HG02943 (cell line): ENCODE results near the gene DNAJC18.

ENCODE experiments used
- ATAC-seq: cut with Tn5 transposase; IDR thresholded peaks from one replicate; pipeline ENCODE4 v1.9.1; 2021; ENCODE audit warnings: mild to moderate bottlenecking, low read depth, moderate library complexity; ENCODE audit not compliant: unreplicated experiment

DNAJC18 gene

DNA sequence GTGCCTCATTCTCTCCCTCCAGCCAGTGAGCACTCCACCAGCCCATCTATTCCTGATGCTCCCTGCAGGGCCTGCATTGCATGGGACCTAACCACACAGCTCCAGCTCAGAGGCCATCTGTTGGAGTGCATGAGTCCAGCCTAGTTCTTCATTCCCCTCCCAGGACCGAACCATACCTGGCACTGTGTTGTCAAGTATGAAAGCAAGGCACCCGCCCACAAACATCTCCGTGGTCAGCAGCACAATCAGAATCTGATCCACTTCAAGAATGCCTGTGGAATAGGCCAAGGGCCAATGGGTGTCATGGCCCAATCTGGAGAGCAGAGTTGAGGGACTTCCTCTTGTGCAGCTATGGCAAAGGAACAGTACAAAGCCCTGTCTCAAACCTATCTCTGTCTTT lies 62.1 kb downstream of the DNAJC18 start:
- no peak for ATAC-seq

DNA sequence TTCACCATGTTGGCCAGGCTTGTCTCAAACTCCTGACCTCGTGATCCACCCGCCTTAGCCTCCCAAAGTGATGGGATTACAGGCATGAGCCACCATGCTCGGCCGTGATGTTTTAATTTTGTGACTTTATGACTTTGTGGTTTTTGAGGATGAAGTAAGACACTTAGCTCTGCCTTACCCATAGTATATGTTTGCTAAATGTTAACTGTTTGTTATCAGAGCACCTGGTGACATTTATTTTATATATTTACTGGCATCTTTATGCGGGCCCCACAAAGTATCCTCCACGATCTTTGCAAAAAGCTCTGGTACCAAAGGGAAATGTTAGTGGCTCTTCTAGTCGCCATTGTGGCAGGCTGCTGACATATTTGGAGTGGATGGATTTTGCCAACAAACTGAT lies 63.0 kb downstream of the DNAJC18 start:
- ATAC-seq = no peak

DNA sequence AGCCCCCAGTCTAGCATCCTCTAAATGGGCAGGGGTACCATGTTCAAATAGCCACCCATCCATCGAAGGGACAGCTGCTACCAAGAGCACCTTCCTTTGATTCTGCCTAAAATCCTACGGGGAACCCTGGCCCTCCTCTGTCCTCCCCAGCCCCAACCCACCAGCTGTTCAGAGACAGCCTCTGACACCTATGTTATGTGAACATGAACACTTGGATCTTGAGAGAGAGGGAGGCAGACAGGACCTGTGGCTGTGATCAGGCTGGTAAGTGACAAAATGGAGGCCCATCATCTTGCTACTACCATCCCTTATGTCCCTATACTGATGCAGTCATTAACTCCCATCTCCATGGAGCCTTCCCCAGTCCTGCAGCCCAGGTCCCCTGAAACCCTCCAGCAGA lies 64.4 kb downstream of the DNAJC18 start:
- no peak for ATAC-seq

DNA sequence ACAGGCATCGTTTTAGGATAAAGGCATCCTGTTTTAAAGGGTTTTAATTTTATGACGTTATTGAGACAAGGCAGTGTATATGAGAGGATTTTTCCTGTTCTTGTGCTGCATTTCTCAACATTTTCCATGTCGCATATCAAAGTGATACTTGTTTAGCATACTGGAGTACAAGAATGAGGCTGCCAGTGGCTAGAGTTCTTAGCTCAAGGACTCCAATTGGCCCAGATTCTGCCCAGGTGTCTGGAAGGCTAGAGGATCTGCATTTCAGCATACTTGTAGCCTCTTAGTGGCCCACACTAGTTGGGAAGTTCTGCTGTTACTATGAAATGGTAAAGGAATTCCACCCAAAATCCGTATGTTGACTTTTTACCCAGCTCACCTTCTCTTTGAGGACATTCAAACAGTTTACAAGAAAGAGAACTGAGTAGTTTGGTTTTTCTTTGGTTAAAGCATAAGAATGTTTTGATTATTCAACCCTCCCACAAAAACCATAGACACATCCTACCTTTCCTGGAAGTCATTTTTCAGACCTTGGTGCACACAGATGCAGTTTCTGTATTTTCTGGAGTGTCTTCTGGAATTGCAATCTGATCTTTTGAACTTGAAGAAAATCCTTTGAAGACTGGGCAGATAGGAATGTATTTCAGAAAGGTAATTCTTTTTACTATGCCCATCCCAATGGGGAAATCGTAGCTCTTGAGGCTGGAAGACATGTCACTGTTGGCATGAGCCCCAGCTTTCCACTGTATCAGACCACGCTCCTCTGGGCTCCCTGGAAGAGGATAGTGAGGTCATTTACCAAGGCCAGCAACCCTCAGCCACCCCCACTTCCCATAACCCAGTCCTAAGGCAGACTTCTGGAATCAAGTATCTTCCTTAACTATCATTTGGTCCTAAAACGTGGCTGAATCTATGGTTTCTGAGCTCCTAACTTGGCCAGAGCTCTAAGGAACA lies 67.6 kb downstream of the DNAJC18 start:
- no peak for ATAC-seq

DNA sequence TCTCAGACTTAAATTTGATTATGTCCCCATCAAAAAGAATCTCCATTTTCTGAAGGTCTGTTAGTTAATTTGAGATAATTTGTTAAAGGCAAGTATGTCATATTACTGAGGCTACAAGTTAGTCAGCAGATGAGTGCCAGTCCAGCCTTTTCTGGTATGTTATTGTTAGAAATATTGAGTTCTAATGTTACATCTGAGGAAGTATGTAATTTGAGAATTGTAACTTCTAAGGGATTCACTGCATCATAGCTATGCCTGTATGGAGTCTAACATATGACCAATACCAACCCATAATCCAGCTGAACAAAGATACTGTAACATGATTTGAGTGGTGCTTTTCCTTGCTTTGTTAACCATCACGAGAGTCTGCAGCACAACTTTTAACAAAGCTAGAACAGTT lies 70.1 kb downstream of the DNAJC18 start:
- no peak for ATAC-seq

DNA sequence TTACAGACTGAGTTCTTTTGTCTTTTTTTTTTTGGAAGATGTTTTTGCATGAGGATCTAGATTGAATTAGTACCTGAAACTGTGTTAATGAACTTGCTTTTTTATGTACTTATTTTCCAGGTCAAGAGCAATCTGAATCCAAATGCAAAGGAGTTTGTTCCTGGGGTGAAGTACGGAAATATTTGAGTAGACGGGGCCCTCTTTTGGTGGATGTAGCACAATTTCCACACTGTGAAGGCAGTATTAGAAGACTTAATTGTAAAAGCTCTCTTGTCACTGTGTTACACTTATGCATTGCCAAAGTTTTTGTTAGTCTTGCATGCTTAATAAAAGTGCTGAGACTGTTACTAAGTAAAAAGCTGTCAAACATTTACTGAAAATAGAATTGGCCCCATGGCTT lies 70.7 kb downstream of the DNAJC18 start:
- no peak for ATAC-seq

DNA sequence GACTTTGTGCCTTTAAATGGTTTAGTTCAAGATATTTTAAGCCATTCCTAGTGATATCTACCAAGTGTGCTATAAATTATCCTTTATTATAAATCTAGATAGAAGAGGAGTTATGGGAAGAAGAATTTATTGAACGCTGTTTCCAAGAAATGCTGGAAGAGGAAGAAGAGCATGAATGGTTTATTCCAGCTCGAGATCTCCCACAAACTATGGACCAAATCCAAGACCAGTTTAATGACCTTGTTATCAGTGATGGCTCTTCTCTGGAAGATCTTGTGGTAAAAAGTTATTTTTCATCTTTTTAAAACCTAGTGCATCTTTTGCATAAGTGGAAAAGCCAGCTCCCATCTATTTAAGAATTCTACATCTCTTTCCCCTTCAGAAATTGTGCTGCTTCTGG lies 74.9 kb downstream of the DNAJC18 start:
- no peak for ATAC-seq

DNA sequence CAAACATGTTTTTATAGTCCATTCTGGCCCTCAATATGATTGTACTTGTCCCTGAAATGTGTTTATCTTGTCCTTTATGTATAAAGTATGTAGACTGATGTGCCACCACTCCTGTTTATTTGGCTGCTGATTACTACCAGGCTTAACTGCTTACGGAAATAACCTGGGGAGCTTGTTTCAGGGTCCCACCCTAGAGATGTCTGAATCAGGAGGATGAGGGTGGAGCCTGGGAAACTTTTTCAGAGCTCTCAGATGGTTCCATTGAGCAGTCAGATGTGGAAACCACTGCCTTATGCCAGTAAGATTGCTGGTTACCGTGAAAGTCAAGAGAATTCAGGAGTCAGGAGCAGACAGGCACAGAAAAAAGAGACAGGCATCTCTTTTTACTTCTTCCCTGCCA lies 75.4 kb downstream of the DNAJC18 start:
- ATAC-seq = no peak

DNA sequence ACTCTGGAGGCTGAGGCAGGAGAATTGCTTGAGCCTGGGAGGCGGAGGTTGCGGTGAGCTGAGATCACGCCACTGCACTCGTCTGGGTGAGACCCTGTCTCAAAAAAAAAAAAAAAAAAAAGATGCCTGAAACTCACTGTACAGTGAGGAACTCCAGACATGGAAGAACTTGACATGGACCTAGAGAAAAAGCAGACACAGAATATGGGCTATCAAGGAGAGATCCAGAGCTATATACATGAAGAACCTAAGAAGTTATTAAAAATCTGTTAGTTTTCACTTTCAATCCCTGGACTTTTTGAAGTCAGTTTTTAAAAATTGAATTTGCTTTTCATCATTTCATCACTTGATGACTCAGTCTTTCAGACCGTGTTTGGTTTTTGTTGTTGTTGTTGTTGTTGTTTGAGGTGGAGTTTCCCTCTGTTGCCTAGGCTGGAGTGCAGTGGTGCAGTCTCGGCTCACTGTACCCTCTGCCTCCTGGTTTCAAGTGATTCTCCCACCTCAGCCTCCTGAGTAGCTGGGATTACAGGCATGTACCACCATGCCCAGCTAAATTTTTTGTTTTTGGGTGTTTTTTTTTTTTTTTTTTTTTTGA lies 77.4 kb downstream of the DNAJC18 start:
- no peak for ATAC-seq

DNA sequence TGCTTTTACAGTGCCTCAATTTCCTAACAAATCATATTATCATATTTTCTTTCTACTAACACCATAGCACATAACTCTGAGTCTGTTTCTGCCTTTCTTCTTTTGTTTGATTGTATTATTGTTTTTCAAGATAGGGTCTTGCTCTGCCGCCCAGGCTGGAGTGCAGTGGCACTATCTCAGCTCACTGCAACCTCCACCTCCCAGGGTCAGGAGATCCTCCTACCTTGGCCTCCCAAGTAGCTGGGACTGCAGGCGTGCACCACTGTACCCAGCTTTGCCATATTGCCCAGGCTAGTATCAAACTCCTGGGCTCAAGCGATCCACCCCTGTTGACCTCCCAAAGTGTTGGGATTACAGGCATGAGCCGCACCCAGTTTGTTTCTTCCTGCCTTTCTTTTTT lies 78.9 kb downstream of the DNAJC18 start:
- ATAC-seq = no peak
